ENCODE data around the gene USO1.
"Not testable (repeated sequence)": the region's sequence is repeated elsewhere in the genome, so short reads cannot be mapped to it uniquely, and the experiment has no call there.

The USO1 gene

DNA sequence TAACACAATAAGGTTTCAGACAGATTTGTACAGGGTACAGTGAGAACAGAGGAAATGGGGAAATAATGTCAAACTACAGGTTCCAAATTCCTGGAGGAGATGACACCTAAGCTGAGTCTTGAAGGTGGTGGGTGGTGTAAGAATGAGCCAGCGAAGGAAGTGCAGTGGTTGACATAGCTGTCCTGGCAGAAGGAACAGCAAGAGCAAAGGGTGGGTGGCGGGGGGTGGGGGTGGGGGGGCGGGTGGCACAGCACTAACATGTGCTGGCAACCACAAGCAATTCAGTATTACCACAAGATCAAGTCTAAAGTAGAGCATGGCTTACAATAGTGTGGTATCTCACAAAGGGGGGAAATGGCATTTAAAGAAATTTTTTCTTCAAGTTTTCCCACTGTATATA lies 38.0 kb upstream of the USO1 start:
- TF ChIP-seq ZNF70 (CRISPR knock-in tag; IDR thresholded peaks at IDR 0.05): no peak
- TF ChIP-seq ZFP3 (CRISPR knock-in tag; IDR thresholded peaks at IDR 0.05): no peak
- TF ChIP-seq OSR1 (CRISPR knock-in tag; IDR thresholded peaks at IDR 0.05): no peak
- TF ChIP-seq, protein P1, sequence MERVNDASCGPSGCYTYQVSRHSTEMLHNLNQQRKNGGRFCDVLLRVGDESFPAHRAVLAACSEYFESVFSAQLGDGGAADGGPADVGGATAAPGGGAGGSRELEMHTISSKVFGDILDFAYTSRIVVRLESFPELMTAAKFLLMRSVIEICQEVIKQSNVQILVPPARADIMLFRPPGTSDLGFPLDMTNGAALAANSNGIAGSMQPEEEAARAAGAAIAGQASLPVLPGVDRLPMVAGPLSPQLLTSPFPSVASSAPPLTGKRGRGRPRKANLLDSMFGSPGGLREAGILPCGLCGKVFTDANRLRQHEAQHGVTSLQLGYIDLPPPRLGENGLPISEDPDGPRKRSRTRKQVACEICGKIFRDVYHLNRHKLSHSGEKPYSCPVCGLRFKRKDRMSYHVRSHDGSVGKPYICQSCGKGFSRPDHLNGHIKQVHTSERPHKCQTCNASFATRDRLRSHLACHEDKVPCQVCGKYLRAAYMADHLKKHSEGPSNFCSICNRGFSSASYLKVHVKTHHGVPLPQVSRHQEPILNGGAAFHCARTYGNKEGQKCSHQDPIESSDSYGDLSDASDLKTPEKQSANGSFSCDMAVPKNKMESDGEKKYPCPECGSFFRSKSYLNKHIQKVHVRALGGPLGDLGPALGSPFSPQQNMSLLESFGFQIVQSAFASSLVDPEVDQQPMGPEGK (CRISPR knock-in tag; IDR thresholded peaks at IDR 0.05; ENCODE audit: borderline replicate concordance): no peak
- TF ChIP-seq ZNF565 (CRISPR knock-in tag; conservative IDR thresholded peaks at IDR 0.05; ENCODE audit: low read depth): no peak
- no peak for TF ChIP-seq BACH2 (CRISPR knock-in tag; IDR thresholded peaks at IDR 0.05; ENCODE audit: borderline replicate concordance)
- TF ChIP-seq ESRRG (CRISPR knock-in tag; IDR thresholded peaks at IDR 0.05): no peak
- TF ChIP-seq CSDC2 (CRISPR knock-in tag; IDR thresholded peaks at IDR 0.05): no peak
- TF ChIP-seq, protein P2, sequence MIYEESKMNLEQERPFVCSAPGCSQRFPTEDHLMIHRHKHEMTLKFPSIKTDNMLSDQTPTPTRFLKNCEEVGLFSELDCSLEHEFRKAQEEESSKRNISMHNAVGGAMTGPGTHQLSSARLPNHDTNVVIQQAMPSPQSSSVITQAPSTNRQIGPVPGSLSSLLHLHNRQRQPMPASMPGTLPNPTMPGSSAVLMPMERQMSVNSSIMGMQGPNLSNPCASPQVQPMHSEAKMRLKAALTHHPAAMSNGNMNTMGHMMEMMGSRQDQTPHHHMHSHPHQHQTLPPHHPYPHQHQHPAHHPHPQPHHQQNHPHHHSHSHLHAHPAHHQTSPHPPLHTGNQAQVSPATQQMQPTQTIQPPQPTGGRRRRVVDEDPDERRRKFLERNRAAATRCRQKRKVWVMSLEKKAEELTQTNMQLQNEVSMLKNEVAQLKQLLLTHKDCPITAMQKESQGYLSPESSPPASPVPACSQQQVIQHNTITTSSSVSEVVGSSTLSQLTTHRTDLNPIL (CRISPR knock-in tag; IDR thresholded peaks at IDR 0.05; ENCODE audit: low read depth): no peak
- TF ChIP-seq ZC3H10 (CRISPR knock-in tag; IDR thresholded peaks at IDR 0.05): no peak
- no peak for ATAC-seq

DNA sequence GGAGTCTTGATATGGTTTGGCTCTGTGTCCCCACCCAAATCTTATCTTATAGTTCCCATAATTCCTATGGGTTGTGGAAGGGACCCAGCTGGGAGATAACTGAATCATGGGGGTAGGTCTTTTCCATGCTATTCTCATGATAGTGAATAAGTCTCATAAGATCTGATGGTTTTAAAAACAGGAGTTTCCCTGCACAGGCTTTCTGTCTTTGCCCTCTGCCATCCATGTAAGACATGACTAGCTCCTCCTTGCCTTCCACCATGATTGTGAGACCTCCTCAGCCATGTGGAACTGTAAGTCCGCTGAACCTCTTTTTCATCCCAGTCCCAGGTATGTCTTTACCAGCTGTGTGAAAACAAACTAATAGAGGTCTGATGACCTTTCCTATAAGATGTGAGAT lies 37.3 kb upstream of the USO1 start:
- not testable (repeated sequence) for ATAC-seq

DNA sequence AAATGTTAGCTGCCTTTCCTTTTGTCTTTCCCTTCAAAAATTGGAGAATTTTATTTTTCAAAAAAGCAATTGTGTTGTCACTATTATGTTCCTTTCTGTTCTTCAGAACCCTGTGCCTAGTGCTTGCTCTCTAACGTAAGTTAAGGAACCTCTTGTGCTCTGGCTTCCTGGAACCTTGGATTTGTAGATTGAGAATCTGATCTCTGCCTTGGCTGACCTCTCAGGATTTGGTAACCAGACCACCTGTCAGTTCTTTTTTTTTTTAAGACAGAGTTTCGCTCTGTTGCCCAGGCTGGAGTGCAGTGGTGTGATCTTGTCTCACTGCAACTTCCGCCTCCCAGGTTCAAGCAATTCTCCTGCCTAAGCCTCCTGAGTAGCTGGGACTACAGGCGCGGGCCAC lies 32.3 kb upstream of the USO1 start:
- ATAC-seq: not testable (repeated sequence)

DNA sequence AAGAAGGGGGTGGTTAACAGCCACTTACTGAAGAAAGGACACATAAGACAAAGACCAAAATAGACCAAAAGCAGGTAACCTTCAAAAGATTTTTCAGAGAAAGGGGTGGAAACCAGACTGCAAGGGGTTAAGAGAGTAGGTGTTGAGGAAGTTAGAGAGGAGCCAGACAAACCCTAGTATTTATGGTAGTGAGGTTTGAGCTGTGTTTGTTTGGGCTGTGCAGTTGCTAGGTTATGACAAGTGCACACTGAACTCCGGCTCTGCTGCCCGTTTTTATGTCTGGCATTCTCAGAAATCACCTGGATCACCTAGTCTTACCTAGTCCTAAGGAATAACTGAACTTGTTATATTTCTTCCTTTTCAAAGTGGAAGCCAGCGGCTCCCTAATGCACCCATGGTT lies 28.3 kb upstream of the USO1 start:
- TF ChIP-seq, protein P3, sequence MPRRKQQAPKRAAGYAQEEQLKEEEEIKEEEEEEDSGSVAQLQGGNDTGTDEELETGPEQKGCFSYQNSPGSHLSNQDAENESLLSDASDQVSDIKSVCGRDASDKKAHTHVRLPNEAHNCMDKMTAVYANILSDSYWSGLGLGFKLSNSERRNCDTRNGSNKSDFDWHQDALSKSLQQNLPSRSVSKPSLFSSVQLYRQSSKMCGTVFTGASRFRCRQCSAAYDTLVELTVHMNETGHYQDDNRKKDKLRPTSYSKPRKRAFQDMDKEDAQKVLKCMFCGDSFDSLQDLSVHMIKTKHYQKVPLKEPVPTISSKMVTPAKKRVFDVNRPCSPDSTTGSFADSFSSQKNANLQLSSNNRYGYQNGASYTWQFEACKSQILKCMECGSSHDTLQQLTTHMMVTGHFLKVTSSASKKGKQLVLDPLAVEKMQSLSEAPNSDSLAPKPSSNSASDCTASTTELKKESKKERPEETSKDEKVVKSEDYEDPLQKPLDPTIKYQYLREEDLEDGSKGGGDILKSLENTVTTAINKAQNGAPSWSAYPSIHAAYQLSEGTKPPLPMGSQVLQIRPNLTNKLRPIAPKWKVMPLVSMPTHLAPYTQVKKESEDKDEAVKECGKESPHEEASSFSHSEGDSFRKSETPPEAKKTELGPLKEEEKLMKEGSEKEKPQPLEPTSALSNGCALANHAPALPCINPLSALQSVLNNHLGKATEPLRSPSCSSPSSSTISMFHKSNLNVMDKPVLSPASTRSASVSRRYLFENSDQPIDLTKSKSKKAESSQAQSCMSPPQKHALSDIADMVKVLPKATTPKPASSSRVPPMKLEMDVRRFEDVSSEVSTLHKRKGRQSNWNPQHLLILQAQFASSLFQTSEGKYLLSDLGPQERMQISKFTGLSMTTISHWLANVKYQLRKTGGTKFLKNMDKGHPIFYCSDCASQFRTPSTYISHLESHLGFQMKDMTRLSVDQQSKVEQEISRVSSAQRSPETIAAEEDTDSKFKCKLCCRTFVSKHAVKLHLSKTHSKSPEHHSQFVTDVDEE (CRISPR knock-in tag; IDR thresholded peaks at IDR 0.05): no peak
- TF ChIP-seq ESRRG (CRISPR knock-in tag; IDR thresholded peaks at IDR 0.05) (no peak), TOX (CRISPR knock-in tag; IDR thresholded peaks at IDR 0.05; ENCODE audit: borderline replicate concordance) (no peak), OSR1 (CRISPR knock-in tag; IDR thresholded peaks at IDR 0.05) (no peak), RARB (CRISPR knock-in tag; IDR thresholded peaks at IDR 0.05) (no peak), ZNF8 (CRISPR knock-in tag; IDR thresholded peaks at IDR 0.05) (no peak)
- no peak for ATAC-seq

DNA sequence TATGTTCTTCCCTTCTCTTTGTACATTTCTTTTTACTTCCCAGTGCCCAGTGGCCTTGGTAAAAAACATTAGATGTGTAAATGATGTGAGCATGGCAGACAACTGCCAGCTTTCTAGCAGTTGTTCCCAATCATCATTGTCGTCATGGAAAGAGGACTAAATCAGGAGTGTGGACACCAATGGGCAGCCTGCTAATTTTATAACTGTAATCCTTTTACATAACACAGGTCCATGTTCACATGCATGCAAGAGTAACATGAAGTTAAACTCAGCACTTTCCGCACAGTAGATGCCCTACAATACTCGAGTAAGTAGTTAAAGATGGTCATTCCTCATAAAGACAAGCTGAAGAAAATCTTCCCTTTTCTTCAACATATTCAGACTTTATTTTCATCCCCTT lies 27.8 kb upstream of the USO1 start:
- no peak for ATAC-seq
- TF ChIP-seq BACH2 (CRISPR knock-in tag; IDR thresholded peaks at IDR 0.05; ENCODE audit: borderline replicate concordance): no peak
- TF ChIP-seq, protein P3 (CRISPR knock-in tag; IDR thresholded peaks at IDR 0.05): no peak
- no peak for TF ChIP-seq ZFP30 (CRISPR knock-in tag; IDR thresholded peaks at IDR 0.05)
- TF ChIP-seq ZNF565 (CRISPR knock-in tag; conservative IDR thresholded peaks at IDR 0.05; ENCODE audit: low read depth): no peak
- TF ChIP-seq ZNF8 (CRISPR knock-in tag; IDR thresholded peaks at IDR 0.05): no peak
- no peak for TF ChIP-seq OSR1 (CRISPR knock-in tag; IDR thresholded peaks at IDR 0.05)
- no peak for TF ChIP-seq ESRRG (CRISPR knock-in tag; IDR thresholded peaks at IDR 0.05)
- no peak for TF ChIP-seq ZC3H10 (CRISPR knock-in tag; IDR thresholded peaks at IDR 0.05)
- no peak for TF ChIP-seq PPARA (CRISPR knock-in tag; IDR thresholded peaks at IDR 0.05; ENCODE audit: borderline replicate concordance)
- TF ChIP-seq, protein P2 (CRISPR knock-in tag; IDR thresholded peaks at IDR 0.05; ENCODE audit: low read depth): no peak
- no peak for TF ChIP-seq RARB (CRISPR knock-in tag; IDR thresholded peaks at IDR 0.05)
- TF ChIP-seq, protein P1 (CRISPR knock-in tag; IDR thresholded peaks at IDR 0.05; ENCODE audit: borderline replicate concordance): no peak
- no peak for TF ChIP-seq ZFP3 (CRISPR knock-in tag; IDR thresholded peaks at IDR 0.05)
- TF ChIP-seq ISL1 (CRISPR knock-in tag; IDR thresholded peaks at IDR 0.05): no peak
- TF ChIP-seq, protein P4, sequence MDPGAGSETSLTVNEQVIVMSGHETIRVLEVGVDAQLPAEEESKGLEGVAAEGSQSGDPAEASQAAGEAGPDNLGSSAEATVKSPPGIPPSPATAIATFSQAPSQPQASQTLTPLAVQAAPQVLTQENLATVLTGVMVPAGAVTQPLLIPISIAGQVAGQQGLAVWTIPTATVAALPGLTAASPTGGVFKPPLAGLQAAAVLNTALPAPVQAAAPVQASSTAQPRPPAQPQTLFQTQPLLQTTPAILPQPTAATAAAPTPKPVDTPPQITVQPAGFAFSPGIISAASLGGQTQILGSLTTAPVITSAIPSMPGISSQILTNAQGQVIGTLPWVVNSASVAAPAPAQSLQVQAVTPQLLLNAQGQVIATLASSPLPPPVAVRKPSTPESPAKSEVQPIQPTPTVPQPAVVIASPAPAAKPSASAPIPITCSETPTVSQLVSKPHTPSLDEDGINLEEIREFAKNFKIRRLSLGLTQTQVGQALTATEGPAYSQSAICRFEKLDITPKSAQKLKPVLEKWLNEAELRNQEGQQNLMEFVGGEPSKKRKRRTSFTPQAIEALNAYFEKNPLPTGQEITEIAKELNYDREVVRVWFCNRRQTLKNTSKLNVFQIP (CRISPR knock-in tag; IDR thresholded peaks at IDR 0.05; ENCODE audit: borderline replicate concordance, low read depth): no peak
- TF ChIP-seq CSDC2 (CRISPR knock-in tag; IDR thresholded peaks at IDR 0.05): no peak
- TF ChIP-seq ARNTL (CRISPR knock-in tag; IDR thresholded peaks at IDR 0.05; ENCODE audit: borderline replicate concordance, low read depth): no peak
- no peak for TF ChIP-seq GLIS3 (CRISPR knock-in tag; IDR thresholded peaks at IDR 0.05)
